GM19099 (cell line): ENCODE measurements around the gene TTYH3.

Experiments used
- POLR2A ChIP-seq: IDR thresholded peaks from 3 replicates; pipeline ENCODE4 v1.6.1; 2011; ENCODE audit warnings: low read depth; ENCODE audit not compliant: insufficient read length; ENCODE audit errors: extremely low read depth

TTYH3 gene

GRCh38 chr7:2659556-2660358 is 28.0 kb downstream of the TTYH3 start:
- no peak for TF ChIP-seq POLR2A

- TF ChIP-seq POLR2A, result no peak
These were observed 28.7 kb downstream of the TTYH3 start for GRCh38 chr7:2660359-2661095.

GRCh38 chr7:2661096-2661449 is 29.3 kb downstream of the TTYH3 start:
- no peak for TF ChIP-seq POLR2A

GRCh38 chr7:2661602-2662272 is 30.0 kb downstream of the TTYH3 start:
- TF ChIP-seq POLR2A, result no peak

- no peak for TF ChIP-seq POLR2A
These were observed 30.7 kb downstream of the TTYH3 start for GRCh38 chr7:2662273-2663120.

- TF ChIP-seq POLR2A, result no peak
These were observed 31.5 kb downstream of the TTYH3 start for GRCh38 chr7:2663121-2663886.

- no peak for TF ChIP-seq POLR2A
These were observed 32.2 kb downstream of the TTYH3 start for GRCh38 chr7:2663960-2664359.

- TF ChIP-seq POLR2A, result no peak
These were observed 33.6 kb downstream of the TTYH3 start for GRCh38 chr7:2665359-2665791.

GRCh38 chr7:2666155-2666554 is 34.4 kb downstream of the TTYH3 start:
- no peak for TF ChIP-seq POLR2A

- TF ChIP-seq POLR2A, result no peak
These were observed 34.9 kb downstream of the TTYH3 start for GRCh38 chr7:2666588-2667250.

- no peak for TF ChIP-seq POLR2A
These were observed 36.1 kb downstream of the TTYH3 start for GRCh38 chr7:2667843-2668242.

GRCh38 chr7:2668401-2668800 is 36.6 kb downstream of the TTYH3 start:
- no peak for TF ChIP-seq POLR2A

GRCh38 chr7:2670171-2670570 is 38.4 kb downstream of the TTYH3 start:
- no peak for TF ChIP-seq POLR2A

GRCh38 chr7:2670720-2671391 is 39.1 kb downstream of the TTYH3 start:
- TF ChIP-seq POLR2A, result no peak

GRCh38 chr7:2673934-2674333 is 42.1 kb downstream of the TTYH3 start:
- no peak for TF ChIP-seq POLR2A
